Stimulated activated CD4-positive, alpha-beta T cell treated with anti-CD3 and anti-CD28 coated beads, Interleukin-4, amount 100 ng/mL, for 4 hours (primary cell): ENCODE results near the gene KLHL26.

Experiments
- DNase-seq, 2 experiments: peaks; one replicate each; pipeline ENCODE4 v3.0.0-alpha.2; 2020

The KLHL26 gene

GRCh38 chr19:18648973-18649315 lies 12.1 kb downstream of the KLHL26 start:
- no peak for DNase-seq

GRCh38 chr19:18649371-18650020 lies 12.7 kb downstream of the KLHL26 start:
- DNase-seq: no peak

DNA sequence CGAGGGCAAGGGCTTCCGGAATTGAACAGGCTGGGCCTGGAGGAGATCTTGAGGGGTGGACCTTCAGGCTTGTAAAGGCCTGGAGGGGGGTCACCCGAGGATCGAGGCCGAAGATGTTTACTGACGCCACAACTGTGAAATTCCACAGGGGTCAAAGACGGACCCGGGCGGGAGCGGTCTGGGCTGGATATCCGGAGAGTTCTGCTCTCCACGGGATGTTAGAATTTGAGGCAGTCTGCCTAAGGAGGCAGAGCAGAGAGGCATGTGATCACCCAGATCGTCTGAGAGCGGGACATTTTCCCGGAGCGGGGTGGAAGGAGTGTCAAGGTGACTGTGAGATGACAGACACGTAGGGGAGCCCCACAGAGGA lies 13.2 kb downstream of the KLHL26 start:
- no peak for DNase-seq

- no peak for DNase-seq
Observed at GRCh38 chr19:18650468-18651041, 13.7 kb downstream of the KLHL26 start.

GRCh38 chr19:18651300-18651699 lies 14.5 kb downstream of the KLHL26 start:
- no peak for DNase-seq

DNA sequence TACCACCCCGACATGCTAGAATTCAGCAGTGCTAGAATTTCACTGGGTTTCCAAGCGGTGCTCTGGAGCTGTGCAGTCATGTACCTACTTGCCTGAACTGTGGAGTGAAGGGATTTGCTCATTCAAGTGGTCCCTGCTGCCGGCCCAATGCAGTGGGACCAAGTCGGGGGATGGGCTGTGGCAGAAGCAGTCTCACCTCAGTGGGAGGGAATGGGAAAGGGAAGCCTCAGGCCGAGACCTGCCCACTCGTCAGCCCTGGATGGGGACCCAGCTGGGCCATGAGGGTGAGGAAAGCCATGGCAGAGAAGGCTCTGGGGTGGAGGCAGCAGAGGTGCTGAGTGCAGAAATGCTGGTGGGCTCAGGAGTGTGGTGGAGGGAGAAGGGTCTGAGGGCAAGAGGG lies 14.9 kb downstream of the KLHL26 start:
- no peak for DNase-seq

DNA sequence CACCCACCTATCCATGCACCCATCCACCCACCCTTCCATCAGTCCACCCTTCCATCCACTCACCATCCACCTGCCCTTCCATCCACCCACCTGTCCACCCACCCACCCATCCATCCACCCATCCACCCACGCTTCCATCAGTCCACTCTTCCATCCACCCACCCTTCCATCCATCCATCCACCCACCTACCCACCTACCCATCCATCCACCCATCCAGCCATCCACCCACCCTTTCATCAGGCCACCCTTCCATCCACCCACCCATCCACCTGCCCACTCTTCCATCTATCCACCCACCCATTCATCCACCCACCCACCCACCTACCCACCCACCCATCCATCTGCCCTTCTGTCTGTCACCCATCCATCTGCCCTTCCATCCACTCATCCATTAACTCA lies 17.0 kb downstream of the KLHL26 start:
- no peak for DNase-seq

- DNase-seq: no peak
Observed at GRCh38 chr19:18654469-18654868, 17.6 kb downstream of the KLHL26 start.

DNA sequence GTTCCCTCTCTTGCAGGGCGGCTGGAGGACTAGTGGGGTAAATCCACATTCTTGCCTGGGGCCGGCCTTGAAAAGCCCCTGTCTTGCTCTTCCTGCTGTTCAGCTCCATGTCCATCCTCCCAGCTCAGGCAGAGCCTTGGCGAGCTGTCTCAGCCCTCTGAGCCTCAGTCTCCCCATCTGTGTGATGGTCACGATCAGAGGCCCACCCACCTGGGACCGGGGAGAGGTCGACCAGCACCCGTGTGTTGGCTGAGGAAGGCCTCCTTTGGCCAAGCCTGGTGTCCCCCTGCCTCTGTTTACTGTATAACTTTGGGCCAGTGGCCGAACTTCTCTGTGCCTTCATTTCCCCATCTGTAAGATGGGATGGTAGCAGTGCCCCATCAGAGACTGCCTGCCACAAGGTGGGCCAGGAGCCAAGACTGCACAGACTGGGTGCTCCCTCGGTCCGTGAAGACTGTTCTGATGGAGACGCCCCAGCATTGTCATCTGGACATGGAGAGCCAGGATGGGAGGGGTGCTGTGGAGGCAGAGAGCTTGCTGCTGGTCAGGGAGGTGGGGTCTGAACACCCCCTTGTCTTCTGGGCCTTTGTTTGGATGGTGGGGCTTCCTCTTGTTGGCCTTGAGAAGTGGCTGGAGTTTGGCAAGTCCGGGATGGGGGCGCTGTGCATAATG lies 18.5 kb downstream of the KLHL26 start:
- DNase-seq: no peak

DNA sequence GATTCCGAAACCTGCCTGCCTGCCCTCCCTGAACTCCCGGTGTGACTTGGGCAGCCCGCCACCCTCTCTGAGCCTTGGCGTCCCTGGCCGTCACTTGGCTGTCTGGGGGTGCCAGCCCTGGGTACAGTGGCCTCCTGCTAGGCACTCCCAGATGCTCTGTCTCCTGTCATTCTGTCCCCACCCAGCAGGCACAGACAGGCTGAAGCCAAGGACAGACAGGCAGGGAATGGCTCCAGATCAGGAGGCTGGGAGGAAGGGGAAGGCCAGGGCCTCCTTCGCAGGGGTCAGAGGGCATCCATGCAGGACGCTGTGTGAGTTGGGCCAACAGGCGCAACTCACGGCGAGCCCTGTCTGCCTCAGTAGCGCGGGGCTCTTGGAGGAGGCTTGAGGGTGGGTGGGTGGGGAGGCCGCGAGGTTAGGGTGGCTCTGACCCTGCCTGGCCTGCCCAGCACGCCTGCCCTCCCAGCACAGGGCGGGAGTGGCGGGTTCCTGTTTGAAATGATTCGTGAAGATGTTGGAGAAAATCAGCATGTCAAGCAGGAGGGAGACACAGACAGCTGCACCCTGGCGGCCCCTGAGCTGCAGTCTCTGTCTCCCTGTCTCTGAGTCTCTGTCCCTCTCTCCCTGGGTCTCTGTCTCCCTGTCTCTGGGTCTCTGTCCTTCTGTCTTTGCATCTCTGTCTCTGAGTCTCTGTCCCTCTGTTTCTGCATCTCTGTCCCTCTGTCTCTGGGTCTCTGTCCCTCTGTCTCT lies 19.7 kb downstream of the KLHL26 start:
- no peak for DNase-seq

- no peak for DNase-seq
Observed at GRCh38 chr19:18657590-18658365, 20.9 kb downstream of the KLHL26 start.

- no peak for DNase-seq
Observed at GRCh38 chr19:18658366-18658855, 21.6 kb downstream of the KLHL26 start.

DNA sequence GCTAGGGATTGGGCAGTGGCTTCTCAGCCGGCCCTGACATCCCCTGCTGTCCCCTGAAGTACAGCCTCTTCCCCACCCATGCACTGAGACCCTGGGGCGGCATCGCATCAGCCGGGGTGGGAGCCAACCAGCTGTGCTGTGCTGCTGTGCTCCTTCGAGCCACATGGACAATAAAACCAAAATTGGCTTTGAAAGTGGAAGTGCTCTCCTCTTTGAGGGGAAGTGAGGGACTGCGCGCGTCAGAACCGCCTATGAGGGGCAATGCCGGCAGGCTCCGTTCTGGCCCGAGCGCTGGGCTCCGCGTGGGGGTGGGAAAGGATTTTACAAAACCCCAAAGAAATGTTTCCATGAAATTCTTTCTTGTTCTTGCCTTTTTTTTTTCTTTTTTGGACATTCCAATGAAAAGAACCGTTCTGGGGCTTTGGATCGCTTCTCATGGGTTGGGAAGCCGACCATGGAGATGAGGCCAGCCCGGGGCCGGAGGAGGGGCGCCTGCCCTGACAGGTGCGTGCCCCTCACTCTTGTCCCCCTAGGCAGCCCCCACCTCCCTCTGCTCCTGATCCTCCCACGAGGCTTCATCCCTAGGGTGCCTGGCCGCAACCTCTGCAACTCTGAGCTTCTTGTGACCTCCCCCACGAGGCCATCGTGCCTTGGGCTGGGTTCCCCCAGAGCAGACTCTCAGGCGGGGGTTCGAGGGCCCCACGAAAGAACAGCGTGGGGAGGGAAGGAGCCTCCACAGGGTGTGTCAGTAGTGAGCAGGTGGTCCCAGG lies 22.6 kb downstream of the KLHL26 start:
- no peak for DNase-seq

- no peak for DNase-seq
Observed at GRCh38 chr19:18660051-18660910, 23.5 kb downstream of the KLHL26 start.

- no peak for DNase-seq
Observed at GRCh38 chr19:18660939-18661670, 24.3 kb downstream of the KLHL26 start.

- no peak for DNase-seq
Observed at GRCh38 chr19:18662972-18663732, 26.3 kb downstream of the KLHL26 start.

DNA sequence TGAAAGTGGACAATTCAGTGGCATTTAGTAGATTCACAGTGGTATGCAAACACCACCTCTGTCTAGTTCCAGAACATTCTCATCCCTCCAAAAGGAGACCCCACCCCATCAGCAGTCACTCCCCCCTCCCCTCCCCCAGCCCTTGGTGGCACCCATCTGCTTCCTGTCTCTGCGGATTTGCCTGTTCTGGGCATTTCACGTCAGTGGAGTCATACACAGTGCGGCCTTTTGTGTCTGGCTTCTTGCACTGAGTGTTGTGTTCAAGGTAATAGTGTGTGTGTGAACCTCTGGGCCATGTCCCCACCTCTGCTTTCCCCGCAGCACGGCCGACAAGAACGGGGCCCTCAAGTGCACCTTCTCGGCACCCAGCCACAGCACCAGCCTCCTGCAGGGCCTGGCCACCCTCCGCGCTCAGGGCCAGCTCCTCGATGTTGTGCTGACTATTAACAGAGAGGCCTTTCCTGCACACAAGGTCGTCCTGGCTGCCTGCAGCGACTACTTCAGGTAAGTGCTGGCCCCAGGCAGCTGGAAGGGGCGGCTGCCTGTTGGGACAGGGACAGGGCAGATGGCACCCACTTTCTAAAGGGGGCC lies 27.2 kb downstream of the KLHL26 start:
- no peak for DNase-seq

DNA sequence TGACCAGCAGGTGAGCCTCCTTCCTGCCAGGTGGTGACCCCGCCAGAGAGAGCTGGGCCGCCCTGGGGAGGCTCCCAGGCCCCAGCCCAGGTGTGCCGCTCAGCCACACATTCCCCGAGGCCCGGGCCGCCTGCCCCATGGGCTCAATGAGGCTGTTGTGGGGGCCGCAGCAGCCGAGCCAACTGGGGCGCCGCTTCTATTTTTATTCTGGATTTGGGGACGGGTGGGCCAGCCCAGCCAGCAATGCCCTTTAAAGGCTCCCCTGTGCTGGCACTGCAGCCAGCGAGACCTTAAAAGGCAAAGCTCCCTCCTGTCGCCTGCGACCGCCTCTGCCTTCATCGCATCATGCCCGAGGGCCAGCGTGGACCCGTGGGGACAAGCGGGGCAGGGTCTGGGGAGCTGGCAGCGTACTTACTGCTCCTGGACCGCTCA lies 29.0 kb downstream of the KLHL26 start:
- DNase-seq: no peak

DNA sequence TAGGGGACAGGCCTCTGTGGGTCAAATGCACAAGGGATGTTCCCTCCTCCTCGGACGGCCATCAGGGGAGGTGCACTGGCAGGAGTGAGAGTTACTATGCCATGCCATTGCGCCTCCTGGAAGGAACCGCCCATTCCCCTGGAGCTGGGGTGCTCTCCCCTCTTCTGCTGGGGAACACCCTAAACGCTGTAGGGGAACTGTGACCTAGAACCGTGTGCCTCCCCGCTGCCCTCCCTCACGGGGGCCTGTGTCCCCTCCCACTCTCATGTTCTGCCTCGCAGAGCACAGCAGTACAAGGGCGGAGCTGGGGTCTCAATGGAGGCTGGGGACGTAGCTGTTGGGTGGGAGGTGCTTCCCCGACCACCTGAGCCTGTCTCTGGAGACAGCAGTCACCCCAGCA lies 29.5 kb downstream of the KLHL26 start:
- DNase-seq: no peak
